Nephron progenitor cell (in vitro differentiated cells): ENCODE results near the gene AP4E1.

ENCODE experiments used
- DNase-seq: peaks from one replicate; pipeline ENCODE4 v3.0.0; 2021
- H3K27ac Mint-ChIP-seq: 2 replicates; pipeline ENCODE4 v1.8.0; 2021; ENCODE audit warnings: mild to moderate bottlenecking, moderate library complexity, mixed read lengths
- H3K27me3 Mint-ChIP-seq: 2 replicates; pipeline ENCODE4 v1.8.0; 2021; ENCODE audit warnings: mild to moderate bottlenecking, low read depth, mixed read lengths; ENCODE audit not compliant: poor library complexity
- H3K36me3 Mint-ChIP-seq: 2 replicates; pipeline ENCODE4 v1.8.0; 2021; ENCODE audit warnings: low read depth, mixed read lengths
- H3K4me1 Mint-ChIP-seq: 2 replicates; pipeline ENCODE4 v1.8.0; 2021; ENCODE audit warnings: mixed read lengths
- H3K4me3 Mint-ChIP-seq: 2 replicates; pipeline ENCODE4 v1.8.0; 2021; ENCODE audit warnings: mild to moderate bottlenecking, moderate library complexity, mixed read lengths
- H3K9me3 Mint-ChIP-seq: 2 replicates; pipeline ENCODE4 v1.8.0; 2021; ENCODE audit warnings: mild to moderate bottlenecking, moderate library complexity, mixed read lengths
- TF ChIP-seq, protein P1 (sequence below): fragments of 200-600 bp; sonication (generic); IDR thresholded peaks from 2 replicates; pipeline ENCODE4 v1.5.0; 2021; ENCODE audit warnings: antibody characterized with exemption

Gene AP4E1

GRCh38 chr15:50997371-50998051 lies 89.0 kb downstream of the AP4E1 start:
- H3K27ac Mint-ChIP-seq, result no peak overlapping the region
- no peaks in the 10 kb centered on the region for H3K4me1 Mint-ChIP-seq
- H3K9me3 Mint-ChIP-seq, result no peaks in the 10 kb centered on the region
- no peak for DNase-seq
- peaks cover 30% of the 10 kb centered on the region for H3K36me3 Mint-ChIP-seq
- TF ChIP-seq, protein P1, sequence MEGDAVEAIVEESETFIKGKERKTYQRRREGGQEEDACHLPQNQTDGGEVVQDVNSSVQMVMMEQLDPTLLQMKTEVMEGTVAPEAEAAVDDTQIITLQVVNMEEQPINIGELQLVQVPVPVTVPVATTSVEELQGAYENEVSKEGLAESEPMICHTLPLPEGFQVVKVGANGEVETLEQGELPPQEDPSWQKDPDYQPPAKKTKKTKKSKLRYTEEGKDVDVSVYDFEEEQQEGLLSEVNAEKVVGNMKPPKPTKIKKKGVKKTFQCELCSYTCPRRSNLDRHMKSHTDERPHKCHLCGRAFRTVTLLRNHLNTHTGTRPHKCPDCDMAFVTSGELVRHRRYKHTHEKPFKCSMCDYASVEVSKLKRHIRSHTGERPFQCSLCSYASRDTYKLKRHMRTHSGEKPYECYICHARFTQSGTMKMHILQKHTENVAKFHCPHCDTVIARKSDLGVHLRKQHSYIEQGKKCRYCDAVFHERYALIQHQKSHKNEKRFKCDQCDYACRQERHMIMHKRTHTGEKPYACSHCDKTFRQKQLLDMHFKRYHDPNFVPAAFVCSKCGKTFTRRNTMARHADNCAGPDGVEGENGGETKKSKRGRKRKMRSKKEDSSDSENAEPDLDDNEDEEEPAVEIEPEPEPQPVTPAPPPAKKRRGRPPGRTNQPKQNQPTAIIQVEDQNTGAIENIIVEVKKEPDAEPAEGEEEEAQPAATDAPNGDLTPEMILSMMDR, result no peak
- no peak overlapping the region for H3K4me3 Mint-ChIP-seq
- H3K27me3 Mint-ChIP-seq, result no peaks in the 10 kb centered on the region

- Mint-ChIP-seq H3K9me3 (peaks cover 19% of the 10 kb centered on the region), H3K4me3 (no peak overlapping the region), H3K4me1 (no peaks in the 10 kb centered on the region), H3K36me3 (peaks cover 52% of the 10 kb centered on the region), H3K27ac (no peak overlapping the region), H3K27me3 (no peaks in the 10 kb centered on the region)
- no peak for DNase-seq
- TF ChIP-seq, protein P1, result no peak
Measured at GRCh38 chr15:51004103-51004551, 95.6 kb downstream of the AP4E1 start.

GRCh38 chr15:51006336-51006985 lies 98.0 kb downstream of the AP4E1 start:
- Mint-ChIP-seq H3K27me3 (no peaks in the 10 kb centered on the region), H3K27ac (no peak overlapping the region), H3K9me3 (peaks cover 24% of the 10 kb centered on the region), H3K4me1 (no peaks in the 10 kb centered on the region), H3K4me3 (no peak overlapping the region), H3K36me3 (peaks cover 51% of the 10 kb centered on the region)
- DNase-seq, result no peak
- TF ChIP-seq, protein P1, result no peak

GRCh38 chr15:51007131-51007666 lies 98.7 kb downstream of the AP4E1 start:
- peaks cover 24% of the 10 kb centered on the region for H3K9me3 Mint-ChIP-seq
- no peak overlapping the region for H3K27ac Mint-ChIP-seq
- no peaks in the 10 kb centered on the region for H3K27me3 Mint-ChIP-seq
- H3K36me3 Mint-ChIP-seq, result peaks cover 46% of the 10 kb centered on the region
- DNase-seq, result no peak
- TF ChIP-seq, protein P1, result no peak
- no peaks in the 10 kb centered on the region for H3K4me1 Mint-ChIP-seq
- H3K4me3 Mint-ChIP-seq, result no peak overlapping the region

GRCh38 chr15:51011212-51011611 lies 102.7 kb downstream of the AP4E1 start:
- Mint-ChIP-seq H3K36me3 (peaks cover 36% of the 10 kb centered on the region), H3K4me3 (no peak overlapping the region), H3K27ac (no peak overlapping the region), H3K27me3 (no peaks in the 10 kb centered on the region), H3K9me3 (peaks cover 24% of the 10 kb centered on the region), H3K4me1 (no peaks in the 10 kb centered on the region)
- no peak for DNase-seq
- TF ChIP-seq, protein P1, result no peak
